GM21526 (cell line): ENCODE measurements around the gene WNK2.

Experiments
- ATAC-seq: cut with Tn5 transposase; IDR thresholded peaks from one replicate; pipeline ENCODE4 v1.9.1; 2021; ENCODE audit warnings: moderate library complexity; ENCODE audit not compliant: unreplicated experiment, low FRiP score

Gene WNK2

DNA sequence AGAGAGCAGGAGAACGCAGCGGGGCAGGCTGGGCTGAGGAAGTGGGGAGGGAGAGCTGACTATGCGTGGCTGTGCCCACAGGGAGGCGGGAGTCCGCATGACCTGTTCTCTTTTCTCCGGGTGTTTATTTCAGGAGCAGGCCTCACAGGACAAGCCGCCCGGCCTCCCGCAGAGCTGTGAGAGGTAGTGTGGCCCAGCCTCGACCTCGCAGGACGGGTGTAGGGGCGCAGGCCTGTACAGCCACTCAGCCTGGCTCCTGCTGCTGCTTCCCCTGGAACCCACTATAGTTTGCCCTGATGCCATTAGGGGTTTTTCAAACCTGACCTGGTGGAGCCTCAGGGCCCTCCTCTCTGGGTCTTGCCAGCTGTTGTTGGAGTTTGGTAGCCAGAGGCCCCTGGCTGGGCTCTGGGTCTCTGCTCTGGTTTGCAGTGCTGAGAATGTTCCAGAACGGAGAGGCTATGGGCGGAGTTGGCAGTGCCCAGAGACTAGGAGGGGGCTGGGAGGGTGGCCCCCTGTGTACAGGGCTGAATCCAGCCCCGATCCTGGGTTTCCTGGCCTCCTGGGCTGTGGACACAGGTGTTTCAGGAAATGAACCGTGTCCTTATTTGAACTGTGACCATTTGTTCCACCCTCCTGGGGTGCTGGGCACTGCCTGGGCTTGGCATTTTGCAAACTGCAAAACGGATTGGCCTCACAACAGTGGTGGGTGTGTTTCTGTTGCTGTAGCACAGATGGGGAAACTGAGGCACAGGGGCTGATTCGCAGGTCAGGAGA lies 78.8 kb downstream of the WNK2 start:
- ATAC-seq, result no peak

DNA sequence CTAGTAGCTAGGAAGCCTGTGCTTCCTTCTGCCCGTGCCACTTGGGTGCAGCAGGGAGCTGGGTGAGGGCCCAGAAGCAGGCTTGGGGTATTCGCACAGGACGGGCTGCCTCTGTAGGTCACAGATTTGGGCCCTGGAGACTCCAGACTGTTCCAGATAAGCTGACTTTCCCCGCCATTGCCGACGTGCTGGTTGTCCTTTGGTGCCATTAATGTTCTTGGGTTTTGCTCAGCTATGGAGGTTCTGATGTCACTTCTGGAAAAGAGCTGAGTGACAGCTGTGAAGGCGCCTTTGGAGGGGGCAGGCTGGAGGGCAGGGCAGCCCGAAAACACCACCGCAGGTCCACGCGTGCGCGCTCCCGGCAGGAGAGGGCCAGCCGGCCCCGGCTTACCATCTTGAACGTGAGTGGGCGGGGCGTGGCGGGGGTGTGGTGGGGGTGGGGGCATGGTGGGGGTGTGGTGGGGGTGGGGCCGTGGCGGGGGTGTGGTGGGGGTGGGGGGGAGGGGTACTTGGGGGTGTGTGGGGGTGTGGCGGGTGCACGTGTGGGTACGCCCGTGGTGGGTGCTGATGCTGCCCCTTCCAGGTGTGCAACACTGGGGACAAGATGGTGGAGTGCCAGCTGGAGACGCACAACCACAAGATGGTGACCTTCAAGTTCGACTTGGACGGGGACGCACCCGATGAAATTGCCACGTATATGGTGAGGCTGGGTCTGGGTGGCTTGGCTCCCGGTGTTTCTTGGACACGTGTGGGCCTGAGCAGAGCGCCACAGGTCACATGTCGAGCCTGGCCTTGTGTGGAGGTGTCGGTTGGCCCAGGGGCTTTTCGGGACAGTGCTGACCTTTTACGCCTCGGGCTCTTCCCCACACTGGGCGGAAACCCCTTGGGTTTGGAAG lies 79.6 kb downstream of the WNK2 start:
- ATAC-seq, result no peak

DNA sequence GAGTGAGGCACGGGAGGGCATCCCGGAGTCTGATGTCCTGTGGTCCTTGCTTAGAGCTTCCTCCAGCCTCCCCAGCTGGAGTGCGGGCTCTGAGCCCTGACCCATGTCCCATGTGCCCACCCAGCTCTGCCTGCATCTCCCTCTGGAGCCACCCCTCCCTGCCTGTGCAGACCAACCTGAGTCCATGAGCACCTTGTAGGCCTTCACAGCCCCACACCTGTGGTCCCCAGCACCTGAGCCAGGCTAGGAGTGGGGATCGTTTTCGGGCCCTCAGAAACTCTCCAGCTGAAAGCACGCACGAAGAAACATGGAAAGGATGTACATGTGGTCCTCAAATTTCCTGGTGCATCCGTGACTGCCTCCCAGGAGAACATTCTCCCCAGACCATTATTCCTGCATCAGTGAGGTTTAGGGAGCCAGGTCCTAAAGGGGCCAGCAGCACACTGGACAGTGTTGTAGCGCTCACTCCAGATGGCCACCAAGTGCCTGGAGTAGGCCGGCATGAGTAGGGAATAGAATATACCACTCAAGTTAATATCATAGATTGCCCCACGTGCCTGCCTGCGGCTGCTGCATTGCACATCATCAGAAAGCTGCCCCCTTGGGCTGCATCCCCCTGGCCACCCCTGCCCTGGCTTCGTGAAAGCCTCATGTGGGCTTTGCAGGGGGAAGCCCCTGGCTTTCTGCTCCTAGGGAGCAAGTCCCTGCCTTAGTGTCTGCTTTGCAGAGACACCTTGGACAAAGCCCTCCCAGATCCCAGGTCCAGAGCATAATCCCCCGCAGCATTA lies 80.6 kb downstream of the WNK2 start:
- ATAC-seq, result no peak

DNA sequence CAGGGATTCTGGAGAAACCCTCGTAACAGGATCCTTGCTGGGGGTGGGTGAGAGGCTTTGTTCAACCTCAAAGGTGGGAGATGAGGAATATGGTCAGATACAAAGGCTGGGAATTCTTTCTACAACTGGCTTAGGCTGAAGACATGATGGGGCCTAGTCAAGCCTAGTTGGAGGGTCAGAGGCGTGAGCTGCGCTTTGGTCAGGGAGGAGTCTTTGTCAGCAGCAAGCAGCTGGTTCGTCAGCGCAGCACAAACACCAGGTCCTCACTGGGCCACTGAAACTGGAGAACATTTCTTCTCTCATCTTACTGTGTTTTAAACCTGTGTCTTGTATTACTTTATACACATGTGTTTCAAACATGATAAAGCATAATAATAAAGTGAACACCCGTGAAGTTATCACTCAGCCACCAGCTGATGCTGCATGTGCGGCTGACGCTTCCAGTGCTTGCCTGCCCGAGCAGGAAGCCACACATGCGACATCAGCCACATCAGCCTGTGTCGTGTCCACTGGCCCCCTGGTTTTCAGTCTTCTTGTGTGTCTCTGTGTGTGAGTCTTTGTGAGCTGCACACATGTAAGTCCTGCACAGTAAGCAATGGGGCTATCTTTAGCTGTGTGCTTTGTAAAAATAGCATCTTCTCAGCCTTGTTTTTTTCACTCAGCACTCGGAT lies 81.5 kb downstream of the WNK2 start:
- ATAC-seq, result no peak

DNA sequence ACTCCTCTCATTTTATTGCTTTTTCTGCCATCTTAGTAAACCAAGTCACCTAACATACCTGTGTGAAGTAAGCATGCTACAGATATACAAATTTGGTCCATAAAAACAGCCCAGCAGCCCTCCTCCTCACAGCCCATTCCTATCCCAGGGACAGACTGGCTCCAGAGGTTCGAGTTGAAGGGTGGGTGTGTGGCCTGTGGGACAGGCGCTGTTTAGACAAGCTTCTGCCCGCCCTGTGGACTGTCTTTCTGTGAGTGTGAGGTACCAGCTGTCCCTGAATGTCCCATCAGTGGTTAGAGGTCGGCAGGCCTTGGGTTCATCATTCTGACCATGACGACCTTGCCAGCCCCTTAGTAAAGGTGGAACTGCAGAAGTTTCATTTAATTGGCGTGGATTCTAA lies 82.0 kb downstream of the WNK2 start:
- no peak for ATAC-seq

DNA sequence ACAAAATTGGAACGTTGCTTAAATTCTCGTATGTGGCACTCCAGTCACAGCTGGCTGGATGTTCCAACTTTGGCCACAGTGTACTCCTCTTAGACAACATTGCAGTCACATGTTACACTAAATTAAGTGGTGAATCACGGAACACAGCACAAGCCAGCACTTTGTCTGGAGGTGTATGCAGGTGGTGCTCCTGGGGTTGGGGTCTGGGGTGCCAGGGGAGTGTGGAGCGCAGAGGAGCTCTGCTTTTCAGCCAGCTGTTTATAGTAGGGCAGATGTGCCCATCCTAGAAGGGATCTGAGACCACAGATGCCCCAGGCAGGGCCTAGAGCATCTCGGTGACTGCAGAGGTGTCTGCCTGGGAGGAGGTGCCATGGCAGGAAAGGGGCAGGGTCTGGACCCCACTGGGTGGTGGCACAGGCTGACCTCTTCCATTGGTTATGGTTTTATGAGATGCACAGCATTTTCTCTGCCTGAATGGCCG lies 82.6 kb downstream of the WNK2 start:
- ATAC-seq, result no peak

DNA sequence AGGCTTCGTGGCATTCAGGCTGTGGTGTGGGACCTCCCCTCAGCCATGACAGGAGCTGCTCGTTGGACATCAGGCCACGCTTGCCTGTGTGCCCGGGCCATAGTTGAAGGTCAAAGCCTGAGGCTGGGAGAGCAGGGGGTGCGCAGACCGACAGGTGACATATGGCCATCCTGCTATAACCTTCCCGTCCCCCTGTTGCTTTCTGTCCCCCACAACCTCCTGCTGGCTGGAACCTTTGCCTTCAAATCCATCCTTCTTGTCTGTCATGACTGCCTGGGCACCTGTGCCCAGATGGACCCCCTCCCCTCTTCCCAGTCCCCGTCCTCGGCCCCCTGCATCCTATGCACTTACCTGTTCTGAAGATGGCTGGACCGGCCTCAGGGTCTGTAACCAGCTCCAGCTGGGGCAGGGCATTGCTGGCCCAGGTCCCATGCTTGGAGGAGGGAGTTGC lies 83.2 kb downstream of the WNK2 start:
- ATAC-seq, result no peak

DNA sequence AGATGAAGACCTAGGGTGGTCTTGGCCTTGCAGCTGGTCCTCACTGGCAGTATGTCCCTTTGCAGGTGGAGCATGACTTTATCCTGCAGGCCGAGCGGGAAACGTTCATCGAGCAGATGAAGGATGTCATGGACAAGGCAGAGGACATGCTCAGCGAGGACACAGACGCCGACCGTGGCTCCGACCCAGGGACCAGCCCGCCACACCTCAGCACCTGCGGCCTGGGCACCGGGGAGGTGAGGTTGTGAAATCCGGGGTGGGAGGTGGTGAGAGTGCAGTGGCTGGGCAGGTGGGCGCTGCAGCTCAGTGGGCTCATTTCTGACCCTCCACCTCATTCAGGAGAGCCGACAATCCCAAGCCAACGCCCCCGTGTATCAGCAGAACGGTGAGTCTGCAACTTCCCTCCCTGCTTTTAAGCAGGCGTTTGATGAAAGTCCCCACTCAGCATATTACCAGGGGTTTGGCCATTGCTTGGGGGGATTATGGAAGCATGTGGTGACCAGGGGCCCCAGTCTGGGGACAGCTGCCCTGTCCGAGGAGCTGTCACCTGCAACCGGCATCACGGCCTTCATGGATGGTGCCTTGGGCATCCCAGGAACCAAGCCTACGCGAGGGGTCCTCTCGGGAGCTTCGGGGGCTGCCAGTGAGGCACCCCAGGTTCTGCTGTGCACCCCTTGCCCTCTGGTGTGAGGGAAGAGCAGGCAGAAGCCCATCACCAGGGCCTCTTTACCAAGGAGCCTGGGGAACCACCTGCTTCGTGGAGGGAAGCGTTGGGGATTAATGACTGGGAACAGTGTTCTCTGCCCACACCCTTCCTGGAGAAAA lies 84.0 kb downstream of the WNK2 start:
- no peak for ATAC-seq

DNA sequence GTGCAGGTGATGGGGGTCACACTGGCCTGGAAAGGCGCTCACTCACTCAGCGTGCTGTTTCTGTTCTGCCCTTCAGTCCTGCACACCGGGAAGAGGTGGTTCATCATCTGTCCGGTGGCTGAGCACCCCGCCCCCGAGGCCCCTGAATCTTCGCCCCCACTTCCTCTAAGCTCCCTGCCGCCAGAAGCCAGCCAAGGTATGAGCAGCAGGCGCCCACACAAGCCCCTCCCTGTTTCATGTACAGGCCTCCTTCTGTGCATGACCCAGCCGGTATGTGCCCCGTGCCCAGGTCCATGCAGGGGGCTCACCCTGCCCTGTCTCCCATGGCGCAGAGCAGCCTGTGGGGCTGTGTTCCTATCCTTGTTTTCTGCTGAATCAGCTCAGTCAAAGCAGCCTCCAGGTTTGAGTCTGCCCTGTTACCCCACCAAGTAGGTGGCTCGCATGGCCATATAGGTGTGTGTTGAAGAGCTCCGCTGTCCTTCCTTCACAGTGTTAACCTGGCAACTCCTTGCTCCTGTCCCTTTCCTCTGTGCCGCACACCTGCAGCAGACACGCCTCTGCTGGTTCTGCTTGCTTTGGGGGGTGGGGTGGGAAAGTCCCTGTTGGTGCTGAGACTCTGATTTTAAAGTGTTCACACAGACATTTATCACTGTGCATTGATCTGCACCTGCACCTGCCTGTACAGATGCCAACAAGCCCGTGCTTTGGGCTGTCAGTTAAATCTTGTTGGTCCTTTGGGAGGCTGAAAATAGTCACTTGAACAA lies 84.8 kb downstream of the WNK2 start:
- no peak for ATAC-seq

DNA sequence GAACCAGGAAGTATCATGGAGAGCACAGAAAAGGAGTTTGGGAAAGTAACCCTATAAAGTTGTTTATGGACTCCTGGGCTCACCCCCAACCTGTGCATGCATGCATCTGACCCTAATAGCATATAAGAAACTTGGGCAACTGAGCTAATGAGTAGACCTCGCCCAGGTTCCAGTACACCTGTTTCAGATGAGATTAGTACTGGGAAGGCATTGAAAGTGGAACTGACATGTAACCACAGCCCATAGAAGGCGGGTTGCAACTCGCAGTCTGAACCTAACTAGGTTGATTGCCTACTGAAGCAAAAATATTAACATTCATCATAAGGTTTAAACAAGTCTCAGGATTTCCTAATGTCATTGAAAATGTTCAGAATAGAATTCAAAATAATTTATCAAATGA lies 87.0 kb downstream of the WNK2 start:
- ATAC-seq, result no peak

DNA sequence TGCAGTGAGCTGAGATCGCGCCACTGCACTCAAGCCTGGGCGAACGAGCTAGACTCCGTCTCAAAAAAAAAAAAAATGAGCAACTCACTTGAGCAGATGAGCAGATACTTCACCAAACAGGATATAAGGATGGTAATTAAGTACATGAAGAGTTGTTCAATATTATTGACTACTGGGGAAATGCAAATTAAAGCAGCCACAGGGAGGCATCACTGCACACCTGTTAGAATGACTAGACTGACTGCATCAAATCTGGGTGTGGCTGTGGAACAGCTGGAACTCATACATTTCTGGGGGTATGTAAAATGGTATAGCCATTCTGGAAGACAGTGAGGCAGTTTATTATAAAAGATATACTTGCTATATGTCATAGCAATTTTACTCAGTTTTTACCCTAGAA lies 93.0 kb downstream of the WNK2 start:
- no peak for ATAC-seq

DNA sequence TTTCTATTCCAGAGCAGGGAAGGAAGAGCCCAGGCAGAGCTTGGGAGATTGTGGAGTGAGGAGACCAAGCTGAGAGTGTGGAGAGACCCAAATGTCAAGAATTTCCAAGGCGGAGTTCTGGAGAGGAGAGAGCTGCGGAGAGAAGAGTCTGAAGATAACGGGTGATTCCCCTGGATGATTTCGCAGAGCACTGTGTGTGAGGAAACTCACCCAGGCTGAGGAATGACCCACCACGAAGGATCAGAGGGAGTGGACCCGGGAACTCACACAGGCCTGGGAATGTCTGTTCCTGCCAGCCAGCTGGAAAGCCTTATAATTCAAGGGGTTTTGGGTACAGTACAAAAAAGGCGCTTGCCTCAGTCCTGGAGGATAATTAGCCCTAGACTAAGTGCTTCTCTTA lies 94.2 kb downstream of the WNK2 start:
- no peak for ATAC-seq

DNA sequence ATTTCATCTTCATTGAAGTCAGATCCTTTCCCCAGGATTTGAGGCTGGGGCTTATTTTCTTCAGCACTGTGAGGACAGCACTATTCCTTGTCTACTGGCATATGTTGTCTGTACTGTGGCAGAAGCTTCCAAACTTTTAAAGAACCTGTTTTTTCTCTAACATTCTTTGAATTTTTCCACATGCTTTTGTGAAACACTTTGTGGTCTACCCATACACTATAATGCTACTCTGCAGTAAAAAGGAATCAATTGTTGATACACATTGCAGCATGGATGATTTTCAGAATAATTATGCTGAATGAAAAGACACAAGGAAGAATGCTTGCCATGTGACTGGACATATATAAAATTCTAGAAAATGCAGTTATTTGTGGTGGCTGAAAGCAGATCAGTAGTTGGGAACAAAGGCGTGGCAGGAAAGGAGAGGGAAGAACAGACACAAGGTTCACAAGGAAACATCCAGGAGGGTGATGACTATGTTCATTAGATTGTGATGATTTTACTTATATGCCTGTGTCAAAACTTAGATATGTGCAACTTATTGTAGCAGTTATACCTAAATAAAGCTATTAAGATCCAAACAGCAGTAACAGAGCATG lies 96.8 kb downstream of the WNK2 start:
- no peak for ATAC-seq

DNA sequence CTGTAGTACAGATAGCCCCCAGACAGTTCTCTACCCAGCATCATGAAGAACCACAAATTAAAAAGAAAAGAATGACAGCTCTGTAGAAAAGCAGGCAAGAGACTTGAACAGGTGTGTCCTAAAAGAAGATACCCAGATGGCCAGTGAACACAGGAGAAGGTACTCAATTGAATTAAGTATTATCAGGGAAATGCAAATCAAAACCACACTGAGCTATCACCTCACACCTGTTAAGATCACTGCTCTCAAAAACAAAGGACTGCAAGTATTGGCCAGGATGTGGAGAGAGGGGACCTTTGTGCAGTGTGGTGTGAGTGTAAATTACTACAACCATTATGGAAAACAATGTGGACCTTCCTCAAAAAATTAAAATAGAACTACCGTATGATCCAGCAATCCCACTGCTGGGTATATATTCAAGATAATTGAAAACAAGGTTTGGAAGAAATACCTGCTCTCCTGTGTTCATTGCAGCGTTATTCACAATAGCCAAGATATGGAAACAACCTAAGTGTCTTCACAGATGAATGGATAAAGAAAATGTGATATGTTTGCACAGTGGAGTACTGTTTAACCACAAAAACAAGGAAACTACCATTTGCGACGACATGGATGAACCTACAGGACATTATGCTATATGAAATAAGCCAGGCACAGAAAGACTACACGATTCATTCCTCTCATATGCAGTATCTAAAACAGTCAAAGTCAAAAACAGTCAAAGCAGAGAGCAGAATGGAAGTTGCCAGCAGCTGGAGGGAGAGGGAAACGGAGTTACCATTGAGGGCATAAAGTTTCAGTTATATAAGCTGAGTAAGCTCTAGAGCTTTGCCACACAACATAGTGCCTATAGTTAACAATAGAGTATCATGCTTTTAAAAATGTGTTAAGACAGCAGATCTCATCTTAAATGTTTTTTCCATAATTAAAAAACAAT lies 102.6 kb downstream of the WNK2 start:
- ATAC-seq, result no peak

DNA sequence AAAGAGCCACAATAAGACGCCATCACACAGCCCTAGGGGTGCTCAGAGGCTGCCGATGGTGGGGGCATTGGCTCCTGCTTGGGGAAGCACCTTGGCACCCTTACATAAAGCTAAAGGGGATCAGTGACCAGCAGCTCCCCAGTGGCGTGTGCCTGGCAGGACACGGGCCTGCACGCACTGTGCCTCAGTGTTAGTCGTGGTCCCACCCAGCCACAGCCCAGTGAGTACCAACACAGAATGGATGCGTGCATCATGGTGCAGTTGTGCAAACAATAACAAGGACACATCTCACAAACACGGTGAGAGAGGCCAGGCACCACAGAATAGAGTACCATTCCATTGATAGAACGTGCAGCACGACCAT lies 103.2 kb downstream of the WNK2 start:
- ATAC-seq, result no peak

DNA sequence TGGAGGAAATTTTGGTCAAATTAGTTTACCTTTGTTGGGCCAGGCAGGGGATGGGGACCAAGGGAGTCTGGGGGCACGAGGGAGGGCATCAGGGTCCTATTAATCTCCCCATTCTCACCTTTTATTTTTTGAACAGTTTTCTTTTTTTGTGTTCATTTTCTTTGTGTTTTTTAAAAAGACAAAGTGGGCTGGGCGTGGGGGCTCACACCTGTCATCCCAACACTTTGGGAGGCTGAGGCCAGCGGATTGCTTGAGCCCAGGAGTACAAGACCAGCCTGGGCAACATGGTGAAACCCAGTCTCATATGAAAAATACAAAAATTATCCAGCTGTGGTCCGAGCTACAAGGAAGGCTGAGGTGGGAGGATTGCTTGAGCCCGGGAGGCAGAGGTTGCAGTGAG lies 103.7 kb downstream of the WNK2 start:
- ATAC-seq, result no peak

DNA sequence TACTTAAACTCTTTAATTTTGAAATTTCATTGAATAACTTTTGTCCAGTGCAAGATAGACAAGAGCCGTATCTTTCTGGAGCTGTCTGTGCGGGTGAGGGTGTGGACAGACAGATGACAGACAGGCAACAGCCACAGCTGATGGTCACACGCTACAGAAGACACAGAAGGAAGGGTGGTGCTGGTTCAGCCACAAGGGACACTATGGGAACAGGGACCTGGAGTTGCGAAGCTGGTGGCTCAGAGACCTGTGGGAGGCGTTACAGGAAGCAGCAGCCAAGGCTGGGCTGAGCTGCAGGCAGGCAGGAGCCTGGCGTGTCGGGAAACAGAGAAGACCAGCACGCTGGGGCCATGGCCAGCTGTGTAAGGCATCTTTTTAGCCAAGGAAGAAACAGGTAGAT lies 104.4 kb downstream of the WNK2 start:
- ATAC-seq, result no peak
